Right cardiac atrium (tissue), 5 donors: ENCODE results near the gene TEAD4. TPM values are rescaled to one million over a fixed set of nuclear protein-coding genes. Genes with fewer than 3 reads are reported as not detected.

Source experiments
- polyA plus RNA-seq: library from polyadenylated mRNA; stranded (reverse); fragments of 200-250 nt; gene quantifications from one replicate; pipeline ENCODE4 v1.2.3, GENCODE V29; 2013
- total RNA-seq, 4 donors: library from RNA; stranded (reverse); fragmentation: NEBNext Ultra II Directional; extraction: Animal tissue kit (Norgen Biotek cat#: 25700); gene quantifications; one replicate each; pipeline ENCODE4 v1.2.1, GENCODE V29; 2021
- donor health status: healthy with polysubstance abuse.
- donor health status: DM: no; HTN: yes; CAD: no.
- donor health status: DM: no; HTN: no; CAD: no.
- donor health status: DM: no; HTN: yes; CAD: no; lungs with severe emphysema.
- donor health status: DM: yes; HTN: yes; CAD: no.

Gene TEAD4
- total and polyA plus RNA-seq, 5 donors: 9.6 to 22.9 (median 11.6) TPM

Other genes with a start within 250 kb of the TEAD4 start
- 10 to 100 TPM; 36.4 to 65.2 (median 53.7) TPM for gene FKBP4, start 164.4 kb upstream of the TEAD4 start, total RNA-seq
- gene FKBP4, start 164.4 kb upstream of the TEAD4 start, polyA plus RNA-seq: 32.4 TPM
- 10 to 100 TPM; 14.3 to 20.6 (median 17.3) TPM for gene ITFG2, start 146.7 kb upstream of the TEAD4 start, total RNA-seq
- gene ITFG2, start 146.7 kb upstream of the TEAD4 start, polyA plus RNA-seq: 15.7 TPM
- gene NRIP2, start 124.4 kb upstream of the TEAD4 start, total RNA-seq: 1 to 10 TPM; 1.5 to 3.0 (median 1.8) TPM
- 2.0 TPM for gene NRIP2, start 124.4 kb upstream of the TEAD4 start, polyA plus RNA-seq
- not detected for gene TEX52, start 102.4 kb upstream of the TEAD4 start, total RNA-seq
- not detected for gene TEX52, start 102.4 kb upstream of the TEAD4 start, polyA plus RNA-seq
- gene FOXM1, start 82.2 kb upstream of the TEAD4 start, total RNA-seq: 1 to 10 TPM in 2 of 4 donors, under 1 TPM in 2; 0.33 to 1.7 (median 0.93) TPM
- gene FOXM1, start 82.2 kb upstream of the TEAD4 start, polyA plus RNA-seq: 0.20 TPM
- 10 to 100 TPM in 1 of 4 donors, 1 to 10 TPM in 3; 8.3 to 11.0 (median 8.7) TPM for gene RHNO1, start 82.2 kb upstream of the TEAD4 start, total RNA-seq
- gene RHNO1, start 82.2 kb upstream of the TEAD4 start, polyA plus RNA-seq: 13.6 TPM
- 10 to 100 TPM; 14.1 to 17.1 (median 15.9) TPM for gene TULP3, start 68.5 kb upstream of the TEAD4 start, total RNA-seq
- gene TULP3, start 68.5 kb upstream of the TEAD4 start, polyA plus RNA-seq: 10.5 TPM
- 100 to 1,000 TPM; 151 to 184 (median 172) TPM for gene TSPAN9, start 118.0 kb downstream of the TEAD4 start, total RNA-seq
- 121 TPM for gene TSPAN9, start 118.0 kb downstream of the TEAD4 start, polyA plus RNA-seq